ENCODE data around the gene CASP4.

DNA sequence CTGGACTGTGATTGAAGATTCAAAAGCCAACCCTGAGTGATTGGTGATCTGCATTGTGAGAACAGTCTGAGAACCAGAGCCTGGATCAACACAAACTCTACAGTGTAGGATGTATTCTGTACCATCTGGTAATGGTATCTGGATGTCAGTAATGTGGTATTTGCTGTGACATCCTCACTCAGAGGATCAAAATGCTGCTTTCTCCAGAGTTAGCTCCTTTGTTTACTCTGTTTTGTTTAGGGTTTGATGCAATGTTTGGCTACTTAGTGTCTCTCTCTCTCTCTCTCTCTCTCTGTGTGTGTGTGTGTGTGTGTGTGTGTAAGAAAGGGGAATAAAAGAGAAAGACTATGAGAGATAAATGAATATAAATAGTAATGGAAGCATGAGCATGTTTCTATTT lies 24.3 kb downstream of the CASP4 start:
- TF ChIP-seq POLR2A (IDR thresholded peaks at IDR 0.05; ENCODE audit: low read depth) (no peak), CTCF (IDR thresholded peaks at IDR 0.05) (no peak), POLR2AphosphoS5 (IDR thresholded peaks at IDR 0.05) (no peak), EP300 (IDR thresholded peaks at IDR 0.05) (no peak)

All from esophagus muscularis mucosa (tissue), 4 donors.